ENCODE results near the gene ATP11B.

ATP11B gene

DNA sequence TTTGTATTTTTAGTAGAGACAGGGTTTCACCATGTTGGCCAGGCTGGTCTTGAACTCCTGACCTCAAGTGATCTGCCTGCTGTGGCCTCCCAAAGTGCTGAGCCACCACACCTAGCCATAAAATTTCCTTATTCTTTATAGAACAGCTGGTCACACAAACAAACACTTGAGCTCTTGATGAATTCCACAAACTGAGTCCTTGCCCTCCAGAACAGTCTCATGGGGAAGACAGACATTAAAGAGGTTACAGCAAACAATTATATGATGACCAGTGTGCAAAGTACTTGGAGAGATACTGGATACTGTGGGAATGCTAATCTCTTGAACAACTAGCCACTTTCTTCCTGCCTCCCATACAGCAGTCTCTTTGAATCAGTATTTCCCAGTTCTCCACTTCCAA lies 7.5 kb upstream of the ATP11B start (continued):
- TF ChIP-seq PPARA (CRISPR knock-in tag; IDR thresholded peaks at IDR 0.05; ENCODE audit: borderline replicate concordance) = no peak
- TF ChIP-seq ZNF8 (CRISPR knock-in tag; IDR thresholded peaks at IDR 0.05) = no peak
- TF ChIP-seq ESRRG (CRISPR knock-in tag; IDR thresholded peaks at IDR 0.05) = no peak

GRCh38 chr3:182786564-182787196 lies 6.6 kb upstream of the ATP11B start:
- no peak for TF ChIP-seq RARB (CRISPR knock-in tag; IDR thresholded peaks at IDR 0.05)
- TF ChIP-seq ESRRG (CRISPR knock-in tag; IDR thresholded peaks at IDR 0.05) = no peak
- no peak for TF ChIP-seq TCF4 (CRISPR knock-in tag; IDR thresholded peaks at IDR 0.05; ENCODE audit: borderline replicate concordance)
- no peak for TF ChIP-seq TSHZ2 (CRISPR knock-in tag; IDR thresholded peaks at IDR 0.05)
- no peak for TF ChIP-seq CREB5 (CRISPR knock-in tag; IDR thresholded peaks at IDR 0.05; ENCODE audit: low read depth)
- TF ChIP-seq POU6F1 (CRISPR knock-in tag; IDR thresholded peaks at IDR 0.05; ENCODE audit: borderline replicate concordance, low read depth) = no peak
- no peak for TF ChIP-seq ZC3H10 (CRISPR knock-in tag; IDR thresholded peaks at IDR 0.05)
- no peak for TF ChIP-seq GLIS3 (CRISPR knock-in tag; IDR thresholded peaks at IDR 0.05)
- no peak for TF ChIP-seq ZFP30 (CRISPR knock-in tag; IDR thresholded peaks at IDR 0.05)
- TF ChIP-seq CSDC2 (CRISPR knock-in tag; IDR thresholded peaks at IDR 0.05) = no peak
- TF ChIP-seq ISL1 (CRISPR knock-in tag; IDR thresholded peaks at IDR 0.05) = no peak
- peak; percentile 23; the same call in 2 of the 3 replicates for ATAC-seq

- TF ChIP-seq ISL1 (CRISPR knock-in tag; IDR thresholded peaks at IDR 0.05) (peak; percentile 28; the same call in 1 of the 2 replicates), RARB (CRISPR knock-in tag; IDR thresholded peaks at IDR 0.05) (no peak)
- peak; percentile 69 for ATAC-seq
Observed at GRCh38 chr3:182787302-182788036, 5.8 kb upstream of the ATP11B start.

DNA sequence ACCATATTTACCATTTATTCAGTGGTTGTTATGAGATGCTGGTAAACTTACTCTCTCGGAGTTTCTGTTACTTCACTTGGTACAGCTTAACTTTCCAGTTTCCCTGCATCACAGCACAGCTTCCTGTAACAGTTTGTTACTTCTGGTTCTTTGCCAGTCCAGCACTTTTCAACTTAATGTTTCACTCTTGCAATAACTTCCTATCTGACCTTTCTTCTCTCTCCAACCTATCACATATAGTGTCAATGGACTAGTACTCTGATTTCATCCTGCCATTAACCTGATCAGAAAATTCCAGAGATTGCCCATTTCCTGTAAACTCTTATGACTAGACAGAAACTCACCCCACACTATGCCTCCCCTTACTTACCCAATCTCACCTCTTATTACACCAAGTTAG lies 3.9 kb upstream of the ATP11B start:
- no peak for ATAC-seq
- TF ChIP-seq OSR1 (CRISPR knock-in tag; IDR thresholded peaks at IDR 0.05) (no peak), ZC3H10 (CRISPR knock-in tag; IDR thresholded peaks at IDR 0.05) (no peak), TOX (CRISPR knock-in tag; IDR thresholded peaks at IDR 0.05; ENCODE audit: borderline replicate concordance) (no peak), SNAI2 (CRISPR knock-in tag; IDR thresholded peaks at IDR 0.05) (no peak), GLIS3 (CRISPR knock-in tag; IDR thresholded peaks at IDR 0.05) (no peak), BACH2 (CRISPR knock-in tag; IDR thresholded peaks at IDR 0.05; ENCODE audit: borderline replicate concordance) (no peak), CREB5 (CRISPR knock-in tag; IDR thresholded peaks at IDR 0.05; ENCODE audit: low read depth) (no peak), ZNF565 (CRISPR knock-in tag; conservative IDR thresholded peaks at IDR 0.05; ENCODE audit: low read depth) (no peak), PATZ1 (CRISPR knock-in tag; IDR thresholded peaks at IDR 0.05; ENCODE audit: borderline replicate concordance) (no peak)
